ENCODE measurements around the gene FCN2. TPM values are rescaled to one million over a fixed set of nuclear protein-coding genes. Genes with fewer than 3 reads are reported as not detected.

The FCN2 gene
- polyA plus RNA-seq, 1 of the 3 experiments (the other 2 are of a cell fraction): not detected

- no peaks in the 10 kb centered on the region for H3K27me3 ChIP-seq (ENCODE audit: insufficient read depth)
- no peak overlapping the region for H3K27ac ChIP-seq (ENCODE audit: low read depth in 2 of 2, low read length in 1 of 2)
- 0 out of 2 replicates have a peak, but pooled peaks cover 4% of the 10 kb centered on the region for H4K20me1 ChIP-seq (ENCODE audit: insufficient read depth)
- no peak overlapping the region for H3K4me3 ChIP-seq (ENCODE audit: low read depth in 2 of 2, low read length in 1 of 2)
- ChIA-PET CTCF (interaction anchor here (1.7 kb wide), 1 partner anchor 24 kb away, joined by 3 read pairs; no protein-coding TSS in a partner anchor), POLR2A (no interaction called here)
- WGBS (ENCODE audit: low lambda C conversion rate): 39% methylated on average over 3 of the region's 3 CpGs
- H3F3A ChIP-seq (replicated peaks; ENCODE audit: insufficient read depth): no peaks in the 10 kb centered on the region
- H3K36me3 ChIP-seq (replicated peaks in 1 of 2; ENCODE audit: control insufficient read depth in 1 of 2, insufficient read depth in 2 of 2, low read length in 1 of 2): no peaks in the 10 kb centered on the region
- no peaks in the 10 kb centered on the region for H3K9me2 ChIP-seq
- DNase-seq: no peak
- no peaks in the 10 kb centered on the region for H3K9me3 ChIP-seq
- no peak overlapping the region for H3K9ac ChIP-seq
- TF ChIP-seq FOXM1 (IDR thresholded peaks at IDR 0.05; ENCODE audit: low read depth) (no peak), USF2 (IDR thresholded peaks at IDR 0.05; ENCODE audit: borderline replicate concordance, low read depth, low read length) (no peak), TAF1 (IDR thresholded peaks at IDR 0.05; ENCODE audit: borderline replicate concordance, low read depth, low read length) (no peak)
- peaks cover 0 to 9% of the 10 kb centered on the region in 2 experiments; a peak in 2 of 4 replicates for H3K4me1 ChIP-seq (ENCODE audit: control insufficient read depth in 1 of 2, insufficient read depth in 2 of 2, low read depth in 1 of 2, low read length in 1 of 2)
- no peak overlapping the region for H2AFZ ChIP-seq (ENCODE audit: low read depth)
- H3K4me2 ChIP-seq: no peak overlapping the region
- H3K79me2 ChIP-seq (ENCODE audit: insufficient read depth): no peaks in the 10 kb centered on the region
These were observed 18.6 kb downstream of the FCN2 start for GRCh38 chr9:134899168-134899567.

DNA sequence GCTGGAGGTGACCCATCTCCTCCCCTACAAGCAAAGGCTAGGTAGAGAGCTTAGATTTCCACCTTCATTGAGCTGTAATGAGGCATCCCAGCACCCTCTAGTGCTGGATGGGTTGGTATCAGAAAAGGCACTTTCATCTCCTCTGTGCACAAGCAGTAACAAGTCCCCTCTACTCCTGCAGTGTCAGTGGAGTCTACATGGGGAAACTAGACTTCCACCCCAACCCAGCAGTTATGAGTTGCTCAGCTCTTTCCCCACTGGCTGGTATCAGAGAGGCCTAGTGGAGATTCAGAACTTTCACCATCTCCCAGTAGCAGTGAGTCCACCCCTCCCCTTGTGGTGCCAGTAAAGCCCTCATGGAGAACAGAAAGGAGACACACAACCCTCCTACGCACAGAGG, 19.2 kb downstream of the FCN2 start:
- ChIA-PET CTCF (no interaction called here), POLR2A (no interaction called here)
- peaks cover 0 to 9% of the 10 kb centered on the region in 2 experiments; a peak in 2 of 4 replicates for H3K4me1 ChIP-seq (ENCODE audit: control insufficient read depth in 1 of 2, insufficient read depth in 2 of 2, low read depth in 1 of 2, low read length in 1 of 2)
- no peak overlapping the region for H2AFZ ChIP-seq (ENCODE audit: low read depth)
- H3K27ac ChIP-seq (ENCODE audit: low read depth in 2 of 2, low read length in 1 of 2): no peak overlapping the region
- H3K9ac ChIP-seq: no peak overlapping the region
- no peak for TF ChIP-seq RXRA (IDR thresholded peaks at IDR 0.05; ENCODE audit: borderline replicate concordance, low read depth)
- no peak for TF ChIP-seq NFIC (IDR thresholded peaks at IDR 0.05; ENCODE audit: borderline replicate concordance)
- TF ChIP-seq RAD21 (IDR thresholded peaks at IDR 0.05; ENCODE audit: low read length): no peak
- no peak for TF ChIP-seq POLR2AphosphoS5 (IDR thresholded peaks at IDR 0.05; ENCODE audit: low read depth, low read length)
- no peak for TF ChIP-seq ELF1 (IDR thresholded peaks at IDR 0.05)
- TF ChIP-seq FOSL2 (IDR thresholded peaks at IDR 0.05; ENCODE audit: borderline replicate concordance, low read depth): no peak
- no peak for TF ChIP-seq SMC3 (IDR thresholded peaks at IDR 0.05; ENCODE audit: low read depth, low read length)
- no peak for TF ChIP-seq USF2 (IDR thresholded peaks at IDR 0.05; ENCODE audit: borderline replicate concordance, low read depth, low read length)
- TF ChIP-seq PBX3 (IDR thresholded peaks at IDR 0.05): no peak
- TF ChIP-seq YY1 (IDR thresholded peaks at IDR 0.05; ENCODE audit: low read depth): no peak
- no peak for TF ChIP-seq RFX5 (IDR thresholded peaks at IDR 0.05; ENCODE audit: low read length)
- no peak for TF ChIP-seq TCF12 (IDR thresholded peaks at IDR 0.05)
- no peak for TF ChIP-seq JUND (IDR thresholded peaks at IDR 0.05)
- no peak for TF ChIP-seq EP300 (IDR thresholded peaks at IDR 0.05; ENCODE audit: borderline replicate concordance in 1 of 2, low read depth in 1 of 2, low read length in 1 of 2)
- no peak for TF ChIP-seq MAX (IDR thresholded peaks at IDR 0.05; ENCODE audit: low read depth)
- TF ChIP-seq MEF2A (IDR thresholded peaks at IDR 0.05; ENCODE audit: borderline replicate concordance, low read depth): no peak
- 0 out of 2 replicates have a peak, but pooled peaks cover 4% of the 10 kb centered on the region for H4K20me1 ChIP-seq (ENCODE audit: insufficient read depth)
- no peaks in the 10 kb centered on the region for H3F3A ChIP-seq (replicated peaks; ENCODE audit: insufficient read depth)
- WGBS (ENCODE audit: low lambda C conversion rate): 5% methylated on average over 1 of the region's 1 CpG
- H3K36me3 ChIP-seq (replicated peaks in 1 of 2; ENCODE audit: control insufficient read depth in 1 of 2, insufficient read depth in 2 of 2, low read length in 1 of 2): no peaks in the 10 kb centered on the region
- no peak for DNase-seq
- H3K4me2 ChIP-seq: no peak overlapping the region
- no peaks in the 10 kb centered on the region for H3K9me2 ChIP-seq
- H3K4me3 ChIP-seq (ENCODE audit: low read depth in 2 of 2, low read length in 1 of 2): no peak overlapping the region
- no peaks in the 10 kb centered on the region for H3K79me2 ChIP-seq (ENCODE audit: insufficient read depth)
- H3K27me3 ChIP-seq (ENCODE audit: insufficient read depth): no peaks in the 10 kb centered on the region
- H3K9me3 ChIP-seq: no peaks in the 10 kb centered on the region
